Measurements from ENCODE around the gene ADCY3. TPM values are rescaled to one million over a fixed set of nuclear protein-coding genes. Genes with fewer than 3 reads are reported as not detected.

ADCY3 gene
- total RNA-seq, 1 experiment from 2014 or later: 71.1 TPM

DNA sequence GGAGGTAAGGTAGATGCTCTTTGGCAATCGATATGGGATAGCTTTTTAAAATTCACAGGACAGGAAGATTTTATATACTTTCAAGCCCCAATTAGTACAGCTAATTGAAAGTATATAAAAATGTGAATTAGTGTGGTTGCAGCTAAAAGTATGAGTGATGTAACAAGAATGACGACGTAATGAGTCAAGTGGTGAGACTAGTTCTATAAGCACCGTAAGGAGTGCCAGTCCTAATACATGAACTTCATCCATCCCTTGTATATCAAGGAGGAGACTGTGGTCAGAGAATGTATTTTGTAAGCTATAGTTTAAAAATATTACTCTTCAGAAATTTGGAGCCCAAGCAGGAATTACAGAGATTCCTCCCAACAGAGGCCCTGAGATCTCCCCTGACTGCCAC lies 25.9 kb upstream of the ADCY3 start:
- no peak overlapping the region for H3K4me3 ChIP-seq (replicated peaks in 1 of 2; ENCODE audit: low read depth in 1 of 2, low read length in 2 of 2)
- ChIA-PET POLR2A (no interaction called here), CTCF (interaction anchor here (0.6 kb wide), 1 partner anchor 669 kb away, joined by 4 read pairs; no protein-coding TSS in a partner anchor), RAD21 (ENCODE audit: low non-redundant PET in 1 of 2, low total read pairs in 2 of 2, uncharacterized antibody in 2 of 2, unreplicated experiment in 2 of 2) (no interaction called here)
- H3K9me3 ChIP-seq (ENCODE audit: control insufficient read depth in 1 of 2, insufficient read depth in 1 of 2, low read depth in 1 of 2, low read length in 2 of 2): no peaks in the 10 kb centered on the region
- BruUV-seq (replicated peaks): no TSS peak
- no peak overlapping the region for H2AFZ ChIP-seq (ENCODE audit: low read depth, low read length, poor library complexity, severe bottlenecking)
- no peak for TF ChIP-seq EZH2 (IDR thresholded peaks at IDR 0.05)
- no peak for TF ChIP-seq ZFX (IDR thresholded peaks at IDR 0.05)
- TF ChIP-seq YY1 (IDR thresholded peaks at IDR 0.05; ENCODE audit: extremely low read depth, insufficient replicate concordance, low read depth, low read length): no peak
- no peak for TF ChIP-seq ATF3 (IDR thresholded peaks at IDR 0.05)
- no peak for TF ChIP-seq CEBPB (IDR thresholded peaks at IDR 0.05; ENCODE audit: low read depth)
- no peak for TF ChIP-seq SIN3A (IDR thresholded peaks at IDR 0.05; ENCODE audit: low read depth)
- no peak for TF ChIP-seq ZNF274 (IDR thresholded peaks at IDR 0.05; ENCODE audit: low read depth, low read length)
- no peak for TF ChIP-seq SRF (IDR thresholded peaks at IDR 0.05; ENCODE audit: low read depth)
- TF ChIP-seq SP1 (IDR thresholded peaks at IDR 0.05; ENCODE audit: low read depth): no peak
- TF ChIP-seq RAD21 (IDR thresholded peaks at IDR 0.05; ENCODE audit: low read depth): no peak
- TF ChIP-seq ZBTB33 (IDR thresholded peaks at IDR 0.05; ENCODE audit: extremely low read depth, insufficient replicate concordance, low read length): no peak
- TF ChIP-seq REST (IDR thresholded peaks at IDR 0.05; ENCODE audit: low read depth): no peak
- TF ChIP-seq FOSL1 (IDR thresholded peaks at IDR 0.05; ENCODE audit: low read depth): no peak
- TF ChIP-seq, protein P1, sequence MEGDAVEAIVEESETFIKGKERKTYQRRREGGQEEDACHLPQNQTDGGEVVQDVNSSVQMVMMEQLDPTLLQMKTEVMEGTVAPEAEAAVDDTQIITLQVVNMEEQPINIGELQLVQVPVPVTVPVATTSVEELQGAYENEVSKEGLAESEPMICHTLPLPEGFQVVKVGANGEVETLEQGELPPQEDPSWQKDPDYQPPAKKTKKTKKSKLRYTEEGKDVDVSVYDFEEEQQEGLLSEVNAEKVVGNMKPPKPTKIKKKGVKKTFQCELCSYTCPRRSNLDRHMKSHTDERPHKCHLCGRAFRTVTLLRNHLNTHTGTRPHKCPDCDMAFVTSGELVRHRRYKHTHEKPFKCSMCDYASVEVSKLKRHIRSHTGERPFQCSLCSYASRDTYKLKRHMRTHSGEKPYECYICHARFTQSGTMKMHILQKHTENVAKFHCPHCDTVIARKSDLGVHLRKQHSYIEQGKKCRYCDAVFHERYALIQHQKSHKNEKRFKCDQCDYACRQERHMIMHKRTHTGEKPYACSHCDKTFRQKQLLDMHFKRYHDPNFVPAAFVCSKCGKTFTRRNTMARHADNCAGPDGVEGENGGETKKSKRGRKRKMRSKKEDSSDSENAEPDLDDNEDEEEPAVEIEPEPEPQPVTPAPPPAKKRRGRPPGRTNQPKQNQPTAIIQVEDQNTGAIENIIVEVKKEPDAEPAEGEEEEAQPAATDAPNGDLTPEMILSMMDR (IDR thresholded peaks at IDR 0.05 in 2 of 3, conservative IDR thresholded peaks at IDR 0.05 in 1 of 3; ENCODE audit: borderline replicate concordance in 1 of 3, insufficient read depth in 1 of 3, low read depth in 2 of 3, low read length in 2 of 3): no peak
- no peak for TF ChIP-seq EGR1 (IDR thresholded peaks at IDR 0.05; ENCODE audit: low read depth)
- no peak for TF ChIP-seq POLR2AphosphoS5 (IDR thresholded peaks at IDR 0.05; ENCODE audit: low read depth, low read length)
- no peak for TF ChIP-seq MAX (IDR thresholded peaks at IDR 0.05)
- TF ChIP-seq JUND (IDR thresholded peaks at IDR 0.05): no peak
- TF ChIP-seq CBX3 (IDR thresholded peaks at IDR 0.05; ENCODE audit: low read depth): no peak
- H3K9me2 ChIP-seq (ENCODE audit: insufficient read depth): no peaks in the 10 kb centered on the region
- H3K4me1 ChIP-seq (ENCODE audit: control insufficient read depth in 1 of 2, insufficient read depth in 2 of 2, low read length in 2 of 2): no peaks in the 10 kb centered on the region
- H3K79me2 ChIP-seq (ENCODE audit: insufficient read depth, low read length): no peaks in the 10 kb centered on the region
- no peak overlapping the region for H3K27ac ChIP-seq (ENCODE audit: low read depth, low read length)
- no peak for ATAC-seq
- H3K4me2 ChIP-seq (ENCODE audit: low read length): no peak overlapping the region
- H3K27me3 ChIP-seq (ENCODE audit: insufficient read depth, low read length): no peaks in the 10 kb centered on the region
- no peaks in the 10 kb centered on the region for H4K20me1 ChIP-seq (ENCODE audit: insufficient read depth)
- H3K36me3 ChIP-seq (ENCODE audit: control insufficient read depth in 1 of 2, insufficient read depth in 2 of 2, low read length in 2 of 2): no peaks in the 10 kb centered on the region
- DNase-seq (ENCODE audit: low read depth, low spot score): no peak
- intact Hi-C loops (cut with micrococcal nuclease): no loop called here
- H3K9ac ChIP-seq (ENCODE audit: low read length): no peak overlapping the region

Measured in HCT116 (cell line).